ENCODE data around the gene MED13L.

GRCh38 chr12:116092776-116093175 is 184.7 kb downstream of the MED13L start:
- TF ChIP-seq EZH2 (IDR thresholded peaks at IDR 0.05; ENCODE audit: borderline replicate concordance, low read depth, low read length, severe bottlenecking) = no peak
- TF ChIP-seq, protein P1, sequence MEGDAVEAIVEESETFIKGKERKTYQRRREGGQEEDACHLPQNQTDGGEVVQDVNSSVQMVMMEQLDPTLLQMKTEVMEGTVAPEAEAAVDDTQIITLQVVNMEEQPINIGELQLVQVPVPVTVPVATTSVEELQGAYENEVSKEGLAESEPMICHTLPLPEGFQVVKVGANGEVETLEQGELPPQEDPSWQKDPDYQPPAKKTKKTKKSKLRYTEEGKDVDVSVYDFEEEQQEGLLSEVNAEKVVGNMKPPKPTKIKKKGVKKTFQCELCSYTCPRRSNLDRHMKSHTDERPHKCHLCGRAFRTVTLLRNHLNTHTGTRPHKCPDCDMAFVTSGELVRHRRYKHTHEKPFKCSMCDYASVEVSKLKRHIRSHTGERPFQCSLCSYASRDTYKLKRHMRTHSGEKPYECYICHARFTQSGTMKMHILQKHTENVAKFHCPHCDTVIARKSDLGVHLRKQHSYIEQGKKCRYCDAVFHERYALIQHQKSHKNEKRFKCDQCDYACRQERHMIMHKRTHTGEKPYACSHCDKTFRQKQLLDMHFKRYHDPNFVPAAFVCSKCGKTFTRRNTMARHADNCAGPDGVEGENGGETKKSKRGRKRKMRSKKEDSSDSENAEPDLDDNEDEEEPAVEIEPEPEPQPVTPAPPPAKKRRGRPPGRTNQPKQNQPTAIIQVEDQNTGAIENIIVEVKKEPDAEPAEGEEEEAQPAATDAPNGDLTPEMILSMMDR (IDR thresholded peaks at IDR 0.05; ENCODE audit: extremely low read depth in 1 of 2, insufficient read depth in 1 of 2, low read depth in 1 of 2, low read length in 2 of 2) = no peak
- no peak for TF ChIP-seq POLR2A (IDR thresholded peaks at IDR 0.05; ENCODE audit: low read depth, low read length)
- no peak for TF ChIP-seq MYC (IDR thresholded peaks at IDR 0.05; ENCODE audit: low read depth, low read length)
- TF ChIP-seq JUN (IDR thresholded peaks at IDR 0.05; ENCODE audit: borderline replicate concordance, insufficient read depth, insufficient read length, low read depth) = no peak
- TF ChIP-seq POLR2AphosphoS5 (IDR thresholded peaks at IDR 0.05; ENCODE audit: insufficient read depth, low read depth, low read length) = no peak
- TF ChIP-seq, protein P2, sequence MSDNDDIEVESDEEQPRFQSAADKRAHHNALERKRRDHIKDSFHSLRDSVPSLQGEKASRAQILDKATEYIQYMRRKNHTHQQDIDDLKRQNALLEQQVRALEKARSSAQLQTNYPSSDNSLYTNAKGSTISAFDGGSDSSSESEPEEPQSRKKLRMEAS (IDR thresholded peaks at IDR 0.05; ENCODE audit: insufficient read depth, insufficient read length) = no peak
- no peak for TF ChIP-seq FOS (IDR thresholded peaks at IDR 0.05; ENCODE audit: borderline replicate concordance, insufficient read depth, low read length)
